GM18861 (cell line): Measurements from ENCODE around the gene CAPSL.
A peak's percentile ranks its signal among the peaks of the same experiment; 100 is the strongest.
"Not testable (repeated sequence)": the region's sequence is repeated elsewhere in the genome, so short reads cannot be mapped to it uniquely, and the experiment has no call there.

Experiments
- ATAC-seq: cut with Tn5 transposase; IDR thresholded peaks from one replicate; pipeline ENCODE4 v1.9.1; 2021; ENCODE audit not compliant: unreplicated experiment

CAPSL gene

GRCh38 chr5:35908228-35908627, 30.2 kb downstream of the CAPSL start:
- no peak for ATAC-seq

DNA sequence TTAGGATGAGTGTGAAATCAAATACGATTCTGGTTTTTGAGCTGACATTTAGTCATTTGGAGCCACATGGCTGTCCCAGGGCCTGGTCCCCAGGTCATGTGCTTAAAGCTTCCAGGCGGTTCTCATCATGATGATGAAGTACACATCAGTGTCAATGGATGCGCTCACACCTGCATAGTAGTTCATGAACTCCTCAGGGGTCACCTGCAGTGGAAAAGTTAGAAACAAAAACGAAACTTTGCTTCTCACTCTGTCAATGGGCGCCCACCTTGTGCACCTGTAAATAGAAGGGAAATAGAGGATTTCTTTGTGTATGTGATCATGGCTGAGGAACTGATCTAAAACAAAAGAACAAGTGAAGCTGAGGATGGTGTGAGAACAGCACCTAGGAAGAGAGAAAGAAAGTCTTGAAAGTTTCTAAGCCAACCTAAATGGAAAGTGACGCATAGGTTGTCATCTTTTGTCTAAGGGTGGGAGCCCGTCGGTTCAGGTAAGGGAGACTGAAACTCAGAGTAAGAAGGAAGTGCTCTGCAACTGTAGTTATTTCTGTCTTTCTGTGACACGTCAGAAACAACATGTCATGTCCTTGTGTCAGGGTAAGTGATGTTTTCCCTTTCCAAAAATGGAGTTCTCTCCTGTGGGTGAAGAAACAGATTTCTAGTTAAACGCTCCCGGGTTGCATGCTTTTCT, 33.8 kb downstream of the CAPSL start:
- ATAC-seq, result no peak

- ATAC-seq, result no peak
Measured at GRCh38 chr5:35903631-35904203, 34.7 kb downstream of the CAPSL start.

DNA sequence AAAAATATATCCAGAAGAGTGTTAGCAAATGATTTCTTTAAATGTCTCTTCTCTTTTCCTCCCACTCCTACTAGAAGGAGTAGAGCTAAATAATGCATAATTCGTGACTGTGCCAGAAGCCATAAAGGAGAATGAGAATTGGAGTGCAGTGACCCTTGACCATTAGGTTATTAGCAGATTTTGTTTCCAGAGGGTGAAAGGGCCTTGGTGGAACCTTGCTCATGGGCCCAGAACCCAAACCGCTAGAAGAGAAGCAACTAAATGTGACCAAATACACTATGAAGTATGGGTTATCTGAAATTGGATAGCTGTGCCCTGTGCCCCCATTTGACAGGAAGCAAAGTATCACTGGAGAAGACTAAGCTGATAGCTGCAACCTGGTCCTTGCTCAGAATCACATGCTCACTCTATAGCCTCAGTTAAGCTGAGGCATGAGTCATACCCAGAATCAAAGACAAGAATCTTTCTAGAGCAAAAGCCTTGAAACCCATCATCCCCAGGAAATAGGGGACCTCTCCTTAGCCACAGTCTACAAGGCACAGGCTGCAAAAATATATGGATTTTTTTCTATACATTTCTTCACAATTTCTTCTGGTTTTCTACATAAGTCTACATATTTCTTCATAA, 36.3 kb downstream of the CAPSL start:
- ATAC-seq, result peak; percentile 65

- ATAC-seq, result no peak
Measured at GRCh38 chr5:35900972-35901695, 37.3 kb downstream of the CAPSL start.

DNA sequence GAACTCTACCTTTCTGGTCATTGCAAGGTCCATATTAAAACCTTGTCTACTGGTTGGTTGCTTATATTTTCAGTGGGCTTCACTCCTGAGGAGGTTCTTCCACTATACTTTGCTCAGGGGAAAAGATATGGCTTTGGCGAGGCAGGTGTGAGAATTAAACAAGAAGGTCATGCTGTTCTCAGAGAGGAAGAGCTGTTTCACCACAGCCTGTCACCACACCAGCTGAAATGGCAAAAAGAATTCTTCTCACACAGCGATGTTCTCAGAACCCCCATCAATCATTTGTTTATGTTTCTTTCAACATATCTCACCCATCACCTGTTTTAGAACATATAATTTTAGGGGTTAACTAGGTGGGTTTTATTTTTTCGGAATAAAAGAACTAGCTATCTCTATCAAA, 38.6 kb downstream of the CAPSL start:
- ATAC-seq, result no peak

DNA sequence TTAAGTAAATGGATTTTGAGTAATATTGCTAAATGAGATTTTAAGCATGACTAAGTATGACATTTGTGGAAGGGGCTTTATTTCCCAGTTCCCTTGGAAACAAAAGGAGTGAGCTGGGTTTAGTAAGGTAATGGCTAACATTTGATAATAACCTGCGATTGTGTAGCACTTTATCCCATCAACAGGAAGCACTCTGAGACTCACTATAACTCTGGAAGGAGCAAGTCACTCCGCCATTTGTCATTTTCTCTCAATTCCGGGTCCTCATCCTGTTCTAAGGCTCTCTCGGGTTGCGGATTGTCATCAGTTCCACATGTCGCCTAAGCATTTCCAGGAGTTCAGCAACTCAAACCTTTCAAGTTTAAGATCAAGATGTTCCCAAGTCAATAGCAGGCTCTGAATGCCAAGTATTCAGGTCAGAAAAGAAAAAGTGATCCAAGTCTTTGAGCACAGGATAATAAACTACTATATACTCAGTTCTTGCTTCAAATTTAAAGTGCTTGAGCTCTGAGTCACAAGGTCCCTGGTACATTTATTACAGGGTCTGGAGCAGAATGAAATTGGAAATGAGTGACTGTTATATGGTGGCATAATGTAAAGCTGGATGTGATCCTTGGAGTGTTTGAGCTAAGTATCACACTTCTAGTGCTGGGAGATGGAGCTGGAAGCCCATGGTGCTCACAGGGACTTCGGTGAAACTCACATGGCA, 39.3 kb downstream of the CAPSL start:
- ATAC-seq, result no peak

DNA sequence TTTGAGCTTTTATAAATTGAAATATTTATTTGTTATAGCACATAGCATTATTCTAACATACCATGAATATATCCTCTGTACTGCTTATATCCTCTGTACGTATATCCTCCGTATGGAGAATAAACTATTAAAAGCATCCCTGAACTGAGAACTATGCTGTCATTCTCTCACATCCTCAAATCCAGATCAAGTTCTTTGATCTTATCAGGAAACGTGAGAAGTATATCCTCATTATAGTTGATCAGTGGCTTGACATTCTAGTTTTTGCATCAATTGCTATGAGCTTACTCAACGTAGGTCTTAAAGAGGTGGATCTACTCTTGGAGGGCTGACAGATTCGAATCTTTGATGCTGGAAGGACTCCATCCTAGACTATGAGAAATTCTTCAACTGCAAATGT, 44.3 kb downstream of the CAPSL start:
- no peak for ATAC-seq

DNA sequence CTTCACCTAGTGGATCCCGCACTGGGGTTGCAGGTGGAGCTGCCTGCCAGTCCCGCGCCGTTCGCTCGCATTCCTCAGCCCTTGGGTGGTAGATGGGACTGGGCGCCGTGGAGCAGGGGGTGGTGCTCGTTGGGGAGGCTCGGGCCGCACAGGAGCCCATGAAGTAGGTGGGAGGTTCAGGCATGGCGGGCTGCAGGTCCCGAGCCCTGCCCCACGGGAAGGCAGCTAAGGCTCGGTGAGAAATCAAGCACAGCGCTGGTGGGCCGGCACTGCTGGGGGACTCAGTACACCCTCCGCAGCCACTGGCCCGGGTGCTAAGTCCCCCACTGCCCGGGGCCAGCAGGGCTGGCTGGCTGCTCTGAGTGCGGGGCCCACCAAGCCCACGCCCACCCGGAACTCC, 45.6 kb downstream of the CAPSL start:
- ATAC-seq, result not testable (repeated sequence)

DNA sequence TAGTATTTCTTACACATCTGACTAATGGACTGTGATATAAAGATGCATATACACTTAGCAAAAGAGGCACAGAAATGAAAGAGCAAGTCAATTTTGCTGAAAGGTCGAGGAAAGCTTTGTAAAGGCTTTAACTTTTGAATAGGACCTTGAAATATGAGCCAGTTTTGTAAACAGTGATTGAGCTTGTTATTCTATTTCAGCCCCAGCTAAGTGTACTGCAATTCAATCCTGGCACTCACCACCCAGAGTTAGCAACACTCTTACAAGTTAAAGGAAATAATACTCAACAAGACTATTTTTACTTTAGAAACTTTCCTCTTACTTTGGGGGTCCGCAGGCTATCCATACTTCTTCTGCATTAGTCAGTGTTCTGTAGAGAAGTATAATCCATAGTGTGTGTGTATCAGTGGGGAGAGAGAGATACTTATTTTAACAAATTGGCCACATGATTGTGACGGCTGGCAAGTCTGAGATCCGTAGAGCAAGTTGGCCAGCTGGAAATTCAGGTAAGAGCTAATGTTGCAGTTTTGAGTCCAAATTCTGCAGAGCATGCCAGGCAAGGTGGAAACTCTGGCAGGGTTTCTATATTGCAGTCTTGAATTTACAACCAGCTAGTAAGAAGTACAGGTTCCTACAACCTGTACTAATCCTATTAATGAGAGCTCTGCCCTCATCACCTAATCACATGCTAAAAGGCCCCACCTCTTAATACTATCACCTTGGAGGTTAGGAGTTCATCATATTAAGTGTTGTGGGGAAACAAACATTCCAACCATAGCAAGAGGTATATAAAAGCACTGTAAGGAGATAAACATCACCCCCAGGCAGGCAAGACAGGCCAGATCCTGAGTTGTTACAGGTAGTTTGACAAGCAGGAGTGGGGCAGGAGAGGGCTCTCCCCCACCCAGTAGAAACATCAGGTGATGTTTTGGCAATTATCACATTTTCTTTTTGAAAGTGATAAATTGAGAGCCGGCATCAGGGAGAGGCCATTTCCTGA, 48.1 kb downstream of the CAPSL start:
- no peak for ATAC-seq

- no peak for ATAC-seq
Measured at GRCh38 chr5:35887321-35888100, 50.9 kb downstream of the CAPSL start.

DNA sequence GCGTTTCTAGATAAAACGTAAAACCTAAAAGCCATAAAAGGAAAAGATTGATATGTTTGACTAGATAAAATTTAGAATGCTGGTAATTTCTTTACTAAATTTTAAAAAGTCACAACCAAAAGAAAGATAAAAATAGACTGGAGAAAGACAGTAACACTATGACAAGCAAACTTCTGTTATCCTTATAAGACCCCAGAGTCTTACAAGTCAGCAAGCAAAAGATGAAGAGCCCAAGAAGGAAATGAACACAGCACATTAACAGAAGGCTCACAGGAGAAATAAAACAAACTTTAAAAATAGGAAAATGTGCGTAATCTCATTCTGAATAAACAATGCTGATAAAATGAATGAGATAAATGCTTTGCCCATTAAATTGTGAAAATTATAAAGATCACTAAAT, 52.0 kb downstream of the CAPSL start:
- no peak for ATAC-seq

- ATAC-seq, result no peak
Measured at GRCh38 chr5:35884773-35885172, 53.6 kb downstream of the CAPSL start.

DNA sequence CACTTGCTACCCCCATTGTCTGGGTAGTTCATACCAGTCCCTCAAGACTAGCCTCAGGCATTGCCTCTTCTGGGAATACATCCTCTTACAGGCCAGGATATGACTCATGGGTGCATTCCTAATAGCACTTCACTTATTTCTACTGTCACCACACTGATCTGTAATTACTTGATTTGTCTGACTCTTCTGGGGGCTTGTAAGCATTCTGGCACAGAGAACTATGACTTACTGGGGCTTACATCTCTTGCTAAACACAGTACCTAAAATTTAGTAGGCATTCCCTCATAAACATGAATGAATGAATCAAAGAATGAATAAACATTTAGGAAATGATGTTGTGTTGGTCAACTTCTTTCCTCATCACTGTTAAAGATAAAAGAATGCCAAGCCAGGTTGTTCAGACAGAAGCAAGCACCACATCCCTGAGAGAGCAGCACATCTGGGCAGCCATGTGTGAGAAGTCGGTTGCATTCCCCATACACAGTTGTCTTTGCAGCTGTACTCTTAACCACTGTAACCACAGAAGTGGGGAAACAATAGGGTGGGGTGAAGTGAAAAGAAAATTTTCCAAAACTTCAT, 54.1 kb downstream of the CAPSL start:
- no peak for ATAC-seq

GRCh38 chr5:35881758-35882157, 56.7 kb downstream of the CAPSL start:
- ATAC-seq, result no peak

DNA sequence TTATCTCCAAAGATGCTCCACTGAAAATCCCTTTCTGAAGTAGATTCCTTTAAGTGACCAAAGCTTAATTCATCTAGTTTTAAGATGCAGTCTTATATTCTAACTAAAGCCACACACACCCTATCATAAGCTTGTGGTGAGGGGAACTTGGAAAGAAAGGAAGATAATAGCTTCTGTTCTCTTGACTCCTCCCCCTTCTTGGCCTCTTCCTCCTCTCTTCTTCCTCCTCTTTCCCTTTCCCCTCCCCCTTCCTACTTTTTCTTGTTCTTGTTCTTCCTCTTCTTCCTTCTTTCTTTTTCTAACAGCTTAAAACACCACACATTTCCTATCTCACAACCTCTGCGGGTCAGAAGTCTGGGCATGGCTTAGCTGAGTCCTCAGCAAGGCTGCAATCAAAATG, 58.3 kb downstream of the CAPSL start:
- no peak for ATAC-seq

DNA sequence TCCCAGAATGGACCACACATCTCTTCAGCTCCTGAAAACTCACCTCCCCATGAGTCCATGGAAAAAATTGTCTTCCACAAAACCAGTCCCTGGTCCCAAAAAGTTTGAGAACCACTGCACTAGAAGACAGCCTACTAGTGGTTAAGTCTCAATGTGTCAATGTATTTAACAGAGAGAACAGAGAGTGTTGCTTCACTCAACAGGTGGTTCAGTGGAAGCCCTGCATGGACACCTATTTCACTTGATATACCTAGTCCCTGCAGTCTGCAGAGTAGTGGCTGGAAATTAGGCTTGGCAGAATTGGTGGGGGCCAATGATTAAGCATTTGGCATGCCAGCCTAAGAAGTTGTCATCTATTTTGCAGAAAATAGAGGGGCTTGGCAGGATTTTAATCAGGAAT, 58.8 kb downstream of the CAPSL start:
- no peak for ATAC-seq

DNA sequence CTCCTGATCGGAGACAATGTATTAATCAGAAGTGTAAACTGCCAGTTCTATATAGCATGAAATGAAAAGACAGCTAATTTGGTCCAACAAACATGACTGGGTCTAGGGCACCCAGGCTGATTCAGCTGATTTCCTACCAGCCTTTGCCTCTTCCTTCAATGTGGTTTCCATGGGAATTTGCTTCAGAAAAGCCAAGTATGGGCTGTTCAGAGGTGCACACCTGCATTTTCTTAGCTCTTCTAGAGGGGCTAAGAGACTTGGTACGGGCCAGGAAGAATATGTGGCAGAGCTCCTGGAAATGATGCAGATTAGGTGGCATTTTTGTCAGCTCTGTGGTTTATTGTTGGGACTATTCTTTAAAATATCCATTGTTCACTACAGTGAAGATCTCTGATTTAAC, 59.3 kb downstream of the CAPSL start:
- ATAC-seq, result no peak

GRCh38 chr5:35878079-35878478, 60.3 kb downstream of the CAPSL start:
- no peak for ATAC-seq
